Lower leg skin (tissue), 3 donors: ENCODE data around the gene RASSF5.
"Not testable (repeated sequence)": the region's sequence is repeated elsewhere in the genome, so short reads cannot be mapped to it uniquely, and the experiment has no call there.

Experiments
- CTCF ChIP-seq, 3 donors: fragments of 450-650 bp; IDR thresholded peaks; one replicate each; pipeline ENCODE4 v1.5.1; 2016; ENCODE audit warnings: antibody characterized with exemption in 3 of 3, mild to moderate bottlenecking in 3 of 3, moderate library complexity in 2 of 3
- POLR2A ChIP-seq, 2 donors: fragments of 450-650 bp; IDR thresholded peaks; one replicate each; pipeline ENCODE4 v1.6.1; 2016 to 2017; ENCODE audit warnings: antibody characterized with exemption in 2 of 2, mild to moderate bottlenecking in 1 of 2, moderate library complexity in 1 of 2

- TF ChIP-seq CTCF, POLR2A (IDR thresholded peaks at IDR 0.05): not testable (repeated sequence)
Observed at GRCh38 chr1:206581114-206581497, 73.8 kb downstream of the RASSF5 start.
